ENCODE measurements around the gene CDK4. TPM values are rescaled to one million over a fixed set of nuclear protein-coding genes. Genes with fewer than 3 reads are reported as not detected.

Gene CDK4
- polyA plus RNA-seq, 1 donor (not counting 4 experiments of a cell fraction or from before 2014, with no cell fraction given) = 146 TPM

- Histone ChIP-seq H3K9me1 (ENCODE audit: control insufficient read depth, extremely low read depth, insufficient read depth, low read length) (no peaks in the 10 kb centered on the region), H3K4me3 (ENCODE audit: control insufficient read depth in 2 of 3, extremely low read depth in 1 of 3, insufficient read depth in 2 of 3, low read depth in 1 of 3, low read length in 3 of 3) (no peak overlapping the region), H2AFZ (ENCODE audit: control insufficient read depth, low read length) (no peak overlapping the region), H3K4me2 (ENCODE audit: control insufficient read depth, extremely low read depth, insufficient read depth, low read depth, low read length) (peak overlapping the region; percentile 97), H3K9ac (ENCODE audit: control insufficient read depth, extremely low read depth, insufficient read depth, low read length) (no peak overlapping the region), H3K79me2 (ENCODE audit: control insufficient read depth, insufficient read depth, low read length) (peaks cover 16% of the 10 kb centered on the region), H3K27ac (ENCODE audit: control insufficient read depth, insufficient read depth, low read length) (no peak overlapping the region), H3K9me3 (ENCODE audit: control insufficient read depth, low read depth, low read length) (no peaks in the 10 kb centered on the region), H4K20me1 (ENCODE audit: control insufficient read depth, extremely low read depth, insufficient read depth, low read length) (no peaks in the 10 kb centered on the region), H3K36me3 (ENCODE audit: control insufficient read depth in 2 of 2, extremely low read depth in 1 of 2, insufficient read depth in 2 of 2, low read length in 2 of 2) (peaks cover 11 to 18% of the 10 kb centered on the region in 2 experiments), H3K4me1 (ENCODE audit: control insufficient read depth, extremely low read depth, insufficient read depth, low read length) (peaks cover 8% of the 10 kb centered on the region), H3K27me3 (ENCODE audit: control insufficient read depth, extremely low read depth, insufficient read depth, low read length) (no peaks in the 10 kb centered on the region)
- TF ChIP-seq CTCF (optimal IDR thresholded peaks at IDR 0.05 in 1 of 3, IDR thresholded peaks at IDR 0.05 in 1 of 3, conservative IDR thresholded peaks at IDR 0.05 in 1 of 3; ENCODE audit: extremely low read depth in 1 of 3, insufficient read depth in 2 of 3, low read length in 3 of 3) = no peak
- FAIRE-seq (no peak), DNase-seq (ENCODE audit: low read depth, low spot score) (no peak)
- dilution Hi-C loops (cut with MboI; ENCODE audit: extremely low pct_ligation_motif_present, low sequenced_read_pairs) = no loop called here
Measured at GRCh38 chr12:57783861-57784260, 31.8 kb upstream of the CDK4 start.

- Histone ChIP-seq H3K36me3 (ENCODE audit: control insufficient read depth in 2 of 2, extremely low read depth in 1 of 2, insufficient read depth in 2 of 2, low read length in 2 of 2) (peaks cover 10 to 16% of the 10 kb centered on the region in 2 experiments), H4K20me1 (ENCODE audit: control insufficient read depth, extremely low read depth, insufficient read depth, low read length) (no peaks in the 10 kb centered on the region), H3K4me1 (ENCODE audit: control insufficient read depth, extremely low read depth, insufficient read depth, low read length) (peaks cover 8% of the 10 kb centered on the region), H3K4me2 (ENCODE audit: control insufficient read depth, extremely low read depth, insufficient read depth, low read depth, low read length) (peak overlapping the region; percentile 97), H3K9ac (ENCODE audit: control insufficient read depth, extremely low read depth, insufficient read depth, low read length) (peak overlapping the region; percentile 86), H3K79me2 (ENCODE audit: control insufficient read depth, insufficient read depth, low read length) (peaks cover 16% of the 10 kb centered on the region), H3K9me3 (ENCODE audit: control insufficient read depth, low read depth, low read length) (no peaks in the 10 kb centered on the region), H3K9me1 (ENCODE audit: control insufficient read depth, extremely low read depth, insufficient read depth, low read length) (no peaks in the 10 kb centered on the region), H2AFZ (ENCODE audit: control insufficient read depth, low read length) (peak overlapping the region; percentile 78), H3K27ac (ENCODE audit: control insufficient read depth, insufficient read depth, low read length) (peak overlapping the region; percentile 75), H3K27me3 (ENCODE audit: control insufficient read depth, extremely low read depth, insufficient read depth, low read length) (no peaks in the 10 kb centered on the region), H3K4me3 (ENCODE audit: control insufficient read depth in 2 of 3, extremely low read depth in 1 of 3, insufficient read depth in 2 of 3, low read depth in 1 of 3, low read length in 3 of 3) (peak overlapping the region; percentile 80 to 100 (median 99))
- dilution Hi-C loops (cut with MboI; ENCODE audit: extremely low pct_ligation_motif_present, low sequenced_read_pairs) = no loop called here
- no peak for FAIRE-seq
- TF ChIP-seq EZH2 (IDR thresholded peaks at IDR 0.05; ENCODE audit: low read length) (no peak), CTCF (optimal IDR thresholded peaks at IDR 0.05 in 1 of 3, IDR thresholded peaks at IDR 0.05 in 1 of 3, conservative IDR thresholded peaks at IDR 0.05 in 1 of 3; ENCODE audit: extremely low read depth in 1 of 3, insufficient read depth in 2 of 3, low read length in 3 of 3) (no peak)
- no peak for DNase-seq (ENCODE audit: low read depth, low spot score)
Measured at GRCh38 chr12:57783466-57783801, 31.3 kb upstream of the CDK4 start.
